ENCODE results near the gene CCDC8.

Gene CCDC8, protein sequence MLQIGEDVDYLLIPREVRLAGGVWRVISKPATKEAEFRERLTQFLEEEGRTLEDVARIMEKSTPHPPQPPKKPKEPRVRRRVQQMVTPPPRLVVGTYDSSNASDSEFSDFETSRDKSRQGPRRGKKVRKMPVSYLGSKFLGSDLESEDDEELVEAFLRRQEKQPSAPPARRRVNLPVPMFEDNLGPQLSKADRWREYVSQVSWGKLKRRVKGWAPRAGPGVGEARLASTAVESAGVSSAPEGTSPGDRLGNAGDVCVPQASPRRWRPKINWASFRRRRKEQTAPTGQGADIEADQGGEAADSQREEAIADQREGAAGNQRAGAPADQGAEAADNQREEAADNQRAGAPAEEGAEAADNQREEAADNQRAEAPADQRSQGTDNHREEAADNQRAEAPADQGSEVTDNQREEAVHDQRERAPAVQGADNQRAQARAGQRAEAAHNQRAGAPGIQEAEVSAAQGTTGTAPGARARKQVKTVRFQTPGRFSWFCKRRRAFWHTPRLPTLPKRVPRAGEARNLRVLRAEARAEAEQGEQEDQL

GRCh38 chr19:46413262-46414031 lies at the start of gene CCDC8:
CCDC8 (minus strand) TSS chr19:46413564; CDS start chr19:46412810, 754 bp downstream.
- H3K27me3 ChIP-seq (replicated peaks; ENCODE audit: control insufficient read depth, insufficient read depth, low read length): no peaks in the 10 kb centered on the region; the same call in none of the 2 replicates
- no peak within 1 kb of the TSS for H3K4me3 ChIP-seq (replicated peaks; ENCODE audit: low read depth, low read length)
- H3K36me3 ChIP-seq (ENCODE audit: control insufficient read depth, insufficient read depth, low read length): no peaks in the 10 kb centered on the region
- DNase-seq (ENCODE audit: extremely low read depth, insufficient read length): no peak
- TF ChIP-seq CTCF (IDR thresholded peaks at IDR 0.05; ENCODE audit: insufficient read depth, low read length, poor library complexity, severe bottlenecking): no peak

DNA sequence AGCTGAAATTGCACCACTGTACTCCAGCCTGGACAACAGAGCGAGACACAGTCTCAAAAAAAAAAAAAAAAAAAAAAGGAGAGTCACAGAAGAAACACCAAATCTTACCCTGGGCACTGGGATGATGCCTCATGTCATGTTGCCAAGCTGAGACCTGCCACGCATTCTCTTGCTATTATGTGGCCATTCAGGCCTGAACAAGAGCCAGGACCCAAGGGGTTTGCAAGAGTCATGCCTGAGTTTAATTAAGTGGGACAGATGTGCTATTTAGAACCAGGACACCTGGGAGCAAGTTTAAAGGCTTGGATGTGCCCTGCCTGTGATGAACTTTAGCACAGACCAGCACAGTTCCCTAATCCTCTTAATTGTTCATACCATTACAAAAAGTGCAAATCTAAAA lies 48.2 kb upstream of the CCDC8 start:
- H3K27me3 ChIP-seq (replicated peaks; ENCODE audit: control insufficient read depth, insufficient read depth, low read length): peaks cover 1% of the 10 kb centered on the region
- no peaks in the 10 kb centered on the region for H3K36me3 ChIP-seq (ENCODE audit: control insufficient read depth, insufficient read depth, low read length)
- DNase-seq (ENCODE audit: extremely low read depth, insufficient read length): no peak
- H3K4me3 ChIP-seq (replicated peaks; ENCODE audit: low read depth, low read length): no peak overlapping the region
- TF ChIP-seq CTCF (IDR thresholded peaks at IDR 0.05; ENCODE audit: insufficient read depth, low read length, poor library complexity, severe bottlenecking): no peak

DNA sequence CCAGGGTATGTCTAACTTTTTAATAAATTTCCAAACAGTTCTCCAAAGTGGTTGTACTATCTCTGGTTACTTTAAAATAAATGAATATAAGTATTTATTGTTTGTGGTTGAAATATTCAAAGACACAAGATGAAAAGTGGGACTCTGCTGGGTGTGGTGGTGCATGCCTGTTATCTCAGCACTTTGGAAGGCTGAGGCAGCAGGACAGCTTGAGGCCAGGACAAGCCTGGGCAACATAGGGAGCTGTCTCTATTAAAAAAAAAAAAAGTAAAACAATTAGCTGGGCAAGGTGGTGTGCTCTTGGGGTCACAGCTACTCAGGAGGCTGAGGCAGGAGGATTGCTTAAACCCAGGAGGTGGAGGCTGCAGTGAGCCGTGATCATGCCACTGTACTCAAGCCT lies 47.6 kb upstream of the CCDC8 start:
- no peak for DNase-seq (ENCODE audit: extremely low read depth, insufficient read length)
- peaks cover 1% of the 10 kb centered on the region for H3K27me3 ChIP-seq (replicated peaks; ENCODE audit: control insufficient read depth, insufficient read depth, low read length)
- no peaks in the 10 kb centered on the region for H3K36me3 ChIP-seq (ENCODE audit: control insufficient read depth, insufficient read depth, low read length)
- H3K4me3 ChIP-seq (replicated peaks; ENCODE audit: low read depth, low read length): no peak overlapping the region
- TF ChIP-seq CTCF (IDR thresholded peaks at IDR 0.05; ENCODE audit: insufficient read depth, low read length, poor library complexity, severe bottlenecking): no peak

GRCh38 chr19:46460055-46460454 lies 46.7 kb upstream of the CCDC8 start:
- no peak overlapping the region for H3K4me3 ChIP-seq (replicated peaks; ENCODE audit: low read depth, low read length)
- no peak for DNase-seq (ENCODE audit: extremely low read depth, insufficient read length)
- H3K27me3 ChIP-seq (replicated peaks; ENCODE audit: control insufficient read depth, insufficient read depth, low read length): peaks cover 1% of the 10 kb centered on the region
- no peaks in the 10 kb centered on the region for H3K36me3 ChIP-seq (ENCODE audit: control insufficient read depth, insufficient read depth, low read length)
- no peak for TF ChIP-seq CTCF (IDR thresholded peaks at IDR 0.05; ENCODE audit: insufficient read depth, low read length, poor library complexity, severe bottlenecking)

DNA sequence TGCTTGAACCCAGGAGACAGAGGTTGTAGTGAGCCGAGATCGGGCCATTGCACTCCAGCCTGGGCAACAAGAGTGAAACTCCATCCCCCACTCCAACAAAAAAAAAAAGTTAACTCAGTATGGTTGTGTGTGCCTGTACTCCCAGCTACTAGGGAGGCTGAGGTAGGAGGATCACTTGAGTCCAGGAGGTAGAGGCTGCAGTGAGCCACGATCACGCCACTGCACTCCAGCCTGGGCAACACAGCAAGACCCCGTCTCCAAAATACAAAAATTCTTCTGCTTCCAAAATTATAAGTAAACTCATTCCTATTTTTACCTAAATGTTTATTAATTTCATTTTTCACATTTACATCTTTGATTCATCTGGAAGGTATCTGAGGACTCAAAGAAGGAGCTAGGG lies 43.6 kb upstream of the CCDC8 start:
- no peak for DNase-seq (ENCODE audit: extremely low read depth, insufficient read length)
- TF ChIP-seq CTCF (IDR thresholded peaks at IDR 0.05; ENCODE audit: insufficient read depth, low read length, poor library complexity, severe bottlenecking): no peak
- Histone ChIP-seq H3K4me3 (replicated peaks; ENCODE audit: low read depth, low read length) (no peak overlapping the region), H3K27me3 (replicated peaks; ENCODE audit: control insufficient read depth, insufficient read depth, low read length) (peaks cover 1% of the 10 kb centered on the region), H3K36me3 (ENCODE audit: control insufficient read depth, insufficient read depth, low read length) (no peaks in the 10 kb centered on the region)

Data from GM06990 (cell line).